ENCODE data around the gene EAF2. TPM values are rescaled to one million over a fixed set of nuclear protein-coding genes. Genes with fewer than 3 reads are reported as not detected.

EAF2 gene
- polyA plus RNA-seq (2012; ENCODE audit: missing spikeins) = 52.4 TPM

GRCh38 chr3:121834671-121835464, at the start of gene EAF2, which contains the start of gene IQCB1:
TSS of gene EAF2 (plus strand) at chr3:121835209. CDS start at chr3:121835286, 77 bp downstream.
TSS of gene IQCB1 (minus strand) at chr3:121835060. CDS start at chr3:121828960, 6,100 bp downstream.
- FAIRE-seq = peak; percentile 96
- peak; percentile 85 for DNase-seq (ENCODE audit: insufficient read length)
- peak; percentile 95 for TF ChIP-seq TAF1 (IDR thresholded peaks at IDR 0.05; ENCODE audit: borderline replicate concordance, low read depth, low read length)
- TF ChIP-seq POLR2A (IDR thresholded peaks at IDR 0.05; ENCODE audit: low read depth, low read length) = peak; percentile 98
- peak; percentile 98 for TF ChIP-seq POLR2AphosphoS5 (IDR thresholded peaks at IDR 0.05; ENCODE audit: low read depth, low read length)

DNA sequence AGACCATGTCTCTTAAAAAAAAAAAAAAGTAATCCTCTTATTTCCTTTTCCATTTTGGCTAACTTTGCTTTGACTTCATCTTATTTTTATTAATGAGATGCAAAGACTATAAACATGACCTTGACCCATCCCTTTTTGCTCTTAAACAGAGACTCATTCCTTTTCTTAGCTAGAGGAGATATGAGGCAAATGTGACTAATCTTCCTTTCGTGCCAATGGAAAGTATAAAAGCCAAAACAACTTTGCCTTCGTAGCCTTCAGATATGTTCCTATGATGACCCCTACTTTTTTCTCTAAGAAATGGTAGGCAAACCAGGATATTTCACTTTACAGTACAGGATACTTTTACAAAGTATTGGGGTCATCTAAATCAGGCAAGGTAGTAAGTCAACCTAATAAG, 48.5 kb upstream of the EAF2 start:
- no peak for FAIRE-seq
- no peak for DNase-seq (ENCODE audit: insufficient read length)
- TF ChIP-seq TAF1 (IDR thresholded peaks at IDR 0.05; ENCODE audit: borderline replicate concordance, low read depth, low read length) (no peak), POLR2A (IDR thresholded peaks at IDR 0.05; ENCODE audit: low read depth, low read length) (no peak), POLR2AphosphoS5 (IDR thresholded peaks at IDR 0.05; ENCODE audit: low read depth, low read length) (no peak)

DNA sequence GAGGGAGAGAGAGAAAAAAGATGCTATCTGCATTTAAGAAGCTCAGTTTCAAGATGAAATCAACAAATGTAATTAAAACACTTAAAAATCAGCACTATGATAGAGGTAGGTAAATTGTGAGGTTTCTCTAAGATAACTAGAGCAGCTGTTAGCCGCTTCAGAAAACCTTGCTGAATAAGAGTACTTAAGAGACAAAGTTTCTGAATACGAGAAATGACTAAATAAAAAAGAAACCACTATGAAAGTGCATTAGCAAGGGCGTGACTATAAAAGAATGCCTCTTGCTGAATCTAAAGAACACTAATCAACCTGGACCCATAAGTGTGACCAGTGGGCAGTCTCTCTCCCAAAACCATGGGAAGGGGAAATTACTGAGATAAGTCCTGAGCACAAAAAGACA, 41.9 kb upstream of the EAF2 start:
- peak; percentile 73 for FAIRE-seq
- no peak for TF ChIP-seq POLR2A (IDR thresholded peaks at IDR 0.05; ENCODE audit: low read depth, low read length)
- TF ChIP-seq POLR2AphosphoS5 (IDR thresholded peaks at IDR 0.05; ENCODE audit: low read depth, low read length) = no peak
- TF ChIP-seq TAF1 (IDR thresholded peaks at IDR 0.05; ENCODE audit: borderline replicate concordance, low read depth, low read length) = no peak
- DNase-seq (ENCODE audit: insufficient read length) = no peak

GRCh38 chr3:121794264-121794983, 40.6 kb upstream of the EAF2 start:
- no peak for TF ChIP-seq TAF1 (IDR thresholded peaks at IDR 0.05; ENCODE audit: borderline replicate concordance, low read depth, low read length)
- TF ChIP-seq POLR2AphosphoS5 (IDR thresholded peaks at IDR 0.05; ENCODE audit: low read depth, low read length) = no peak
- TF ChIP-seq POLR2A (IDR thresholded peaks at IDR 0.05; ENCODE audit: low read depth, low read length) = no peak
- peak; percentile 48 for FAIRE-seq
- no peak for DNase-seq (ENCODE audit: insufficient read length)

- no peak for FAIRE-seq
- DNase-seq (ENCODE audit: insufficient read length) = no peak
- TF ChIP-seq POLR2A (IDR thresholded peaks at IDR 0.05; ENCODE audit: low read depth, low read length) = no peak
- no peak for TF ChIP-seq TAF1 (IDR thresholded peaks at IDR 0.05; ENCODE audit: borderline replicate concordance, low read depth, low read length)
- TF ChIP-seq POLR2AphosphoS5 (IDR thresholded peaks at IDR 0.05; ENCODE audit: low read depth, low read length) = no peak
Observed at GRCh38 chr3:121796970-121797369, 38.0 kb upstream of the EAF2 start.

DNA sequence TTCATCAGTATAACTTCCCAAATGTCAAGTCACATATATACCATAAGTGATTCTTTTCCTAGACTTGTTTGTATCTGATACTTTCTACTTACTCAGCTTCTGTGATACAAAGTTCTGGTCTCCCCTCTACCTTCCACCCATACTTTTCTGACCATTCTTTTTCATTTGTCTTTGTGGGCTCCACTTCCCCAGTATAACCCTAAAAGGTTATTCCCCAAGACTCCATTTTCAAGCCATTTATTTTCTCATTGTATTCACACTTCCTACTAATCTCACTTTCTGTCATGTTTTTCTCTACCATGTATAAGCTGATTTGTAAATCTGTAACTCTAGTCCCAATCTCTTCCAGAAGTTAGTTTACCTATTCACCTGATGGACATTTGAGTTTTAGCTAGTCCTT, 34.1 kb upstream of the EAF2 start:
- DNase-seq (ENCODE audit: insufficient read length) (no peak), FAIRE-seq (peak; percentile 5)
- no peak for TF ChIP-seq POLR2A (IDR thresholded peaks at IDR 0.05; ENCODE audit: low read depth, low read length)
- no peak for TF ChIP-seq TAF1 (IDR thresholded peaks at IDR 0.05; ENCODE audit: borderline replicate concordance, low read depth, low read length)
- TF ChIP-seq POLR2AphosphoS5 (IDR thresholded peaks at IDR 0.05; ENCODE audit: low read depth, low read length) = no peak

DNA sequence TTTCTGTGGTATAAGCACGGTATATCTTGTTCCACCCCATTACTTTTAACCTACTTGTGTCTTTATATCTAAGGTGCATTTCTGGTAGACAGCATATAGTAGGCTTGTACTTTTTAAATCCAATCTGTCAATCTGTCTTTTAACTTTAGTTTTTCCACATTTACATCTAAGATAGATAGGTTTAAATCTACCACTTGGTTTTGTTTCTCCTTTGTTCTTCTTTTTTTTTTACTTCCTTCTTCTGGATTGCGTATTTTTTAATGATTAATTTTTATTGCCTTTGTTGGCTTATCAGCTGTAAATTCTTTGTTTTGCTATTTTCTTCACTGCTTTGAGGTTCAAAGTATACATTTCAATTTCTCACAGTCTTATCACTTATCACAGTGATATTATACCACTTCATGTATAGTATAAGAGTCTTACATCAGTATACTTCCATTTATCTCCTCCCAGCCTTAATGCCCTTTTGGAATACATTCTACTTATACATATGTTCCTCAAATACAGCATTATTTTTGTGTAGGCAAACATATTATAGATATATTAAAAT, 31.2 kb upstream of the EAF2 start:
- FAIRE-seq (no peak), DNase-seq (ENCODE audit: insufficient read length) (no peak)
- no peak for TF ChIP-seq POLR2A (IDR thresholded peaks at IDR 0.05; ENCODE audit: low read depth, low read length)
- TF ChIP-seq TAF1 (IDR thresholded peaks at IDR 0.05; ENCODE audit: borderline replicate concordance, low read depth, low read length) = no peak
- TF ChIP-seq POLR2AphosphoS5 (IDR thresholded peaks at IDR 0.05; ENCODE audit: low read depth, low read length) = no peak

DNA sequence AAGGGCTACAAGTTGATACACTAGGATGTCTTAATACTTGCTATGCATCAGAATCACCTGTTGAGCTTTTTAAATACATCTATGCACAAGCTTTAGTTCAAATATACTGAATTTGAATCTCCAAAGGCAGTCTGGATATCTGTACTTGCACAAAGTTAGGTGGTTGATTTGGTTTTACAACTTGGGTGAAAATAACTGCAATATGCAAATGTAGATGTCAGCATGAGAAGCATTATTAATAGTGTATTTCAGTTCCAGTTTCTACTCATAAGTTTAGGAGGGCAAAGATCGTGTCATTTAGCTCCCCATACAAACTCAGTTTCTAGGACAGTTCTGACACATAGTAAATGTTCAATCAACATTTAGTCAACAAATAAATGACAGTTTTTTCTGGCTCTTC, 25.8 kb upstream of the EAF2 start:
- FAIRE-seq (peak; percentile 98), DNase-seq (ENCODE audit: insufficient read length) (no peak)
- TF ChIP-seq POLR2A (IDR thresholded peaks at IDR 0.05; ENCODE audit: low read depth, low read length) (no peak), POLR2AphosphoS5 (IDR thresholded peaks at IDR 0.05; ENCODE audit: low read depth, low read length) (no peak), TAF1 (IDR thresholded peaks at IDR 0.05; ENCODE audit: borderline replicate concordance, low read depth, low read length) (no peak)

DNA sequence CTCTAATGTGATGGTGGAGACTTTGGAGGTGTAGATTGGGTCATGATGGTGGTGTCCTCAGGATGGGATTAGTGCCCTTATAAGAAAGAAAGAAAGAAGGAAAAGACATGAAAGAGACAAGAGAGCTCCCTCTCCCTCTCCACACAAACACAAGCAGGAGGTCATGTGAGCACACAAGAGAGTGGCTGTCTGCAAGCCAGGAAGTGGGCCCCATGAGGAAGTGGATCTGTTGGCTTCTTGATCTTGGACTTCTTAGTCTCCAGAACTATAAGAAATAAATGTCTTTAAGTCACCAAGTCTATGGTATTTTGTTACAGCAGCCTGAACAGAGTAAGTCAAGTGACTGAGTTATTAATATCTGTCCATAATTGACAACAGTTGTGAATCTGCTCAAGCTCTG, 17.3 kb upstream of the EAF2 start:
- DNase-seq (ENCODE audit: insufficient read length) (no peak), FAIRE-seq (no peak)
- no peak for TF ChIP-seq TAF1 (IDR thresholded peaks at IDR 0.05; ENCODE audit: borderline replicate concordance, low read depth, low read length)
- TF ChIP-seq POLR2A (IDR thresholded peaks at IDR 0.05; ENCODE audit: low read depth, low read length) = no peak
- TF ChIP-seq POLR2AphosphoS5 (IDR thresholded peaks at IDR 0.05; ENCODE audit: low read depth, low read length) = no peak

DNA sequence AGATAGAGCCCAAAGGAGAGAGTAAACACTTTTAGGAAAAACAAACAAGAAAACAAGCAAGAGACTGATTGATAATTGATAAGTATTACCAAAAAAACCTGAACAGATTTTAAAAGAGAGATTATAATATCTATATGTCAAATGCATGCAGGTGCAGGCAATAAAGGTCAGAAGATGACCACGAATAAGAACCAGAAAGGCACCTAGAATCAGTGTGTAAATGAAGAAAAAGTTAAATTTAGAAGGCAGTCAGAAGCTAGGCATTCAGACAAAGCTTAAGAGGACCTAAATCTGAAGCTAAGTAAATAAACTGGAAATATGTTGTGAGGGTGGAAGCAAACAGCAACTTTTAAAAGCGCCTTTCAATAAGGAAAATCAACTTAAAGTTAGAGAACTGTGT, 16.4 kb upstream of the EAF2 start:
- FAIRE-seq (peak; percentile 27), DNase-seq (ENCODE audit: insufficient read length) (no peak)
- TF ChIP-seq POLR2AphosphoS5 (IDR thresholded peaks at IDR 0.05; ENCODE audit: low read depth, low read length) = no peak
- no peak for TF ChIP-seq TAF1 (IDR thresholded peaks at IDR 0.05; ENCODE audit: borderline replicate concordance, low read depth, low read length)
- TF ChIP-seq POLR2A (IDR thresholded peaks at IDR 0.05; ENCODE audit: low read depth, low read length) = no peak

- FAIRE-seq (peak; percentile 33), DNase-seq (ENCODE audit: insufficient read length) (no peak)
- TF ChIP-seq POLR2AphosphoS5 (IDR thresholded peaks at IDR 0.05; ENCODE audit: low read depth, low read length) (no peak), POLR2A (IDR thresholded peaks at IDR 0.05; ENCODE audit: low read depth, low read length) (no peak), TAF1 (IDR thresholded peaks at IDR 0.05; ENCODE audit: borderline replicate concordance, low read depth, low read length) (no peak)
Observed at GRCh38 chr3:121819236-121819635, 15.8 kb upstream of the EAF2 start.
